HG03469 (cell line): Measurements from ENCODE around the gene CDCA4.

Experiments used
- ATAC-seq: cut with Tn5 transposase; IDR thresholded peaks from one replicate; pipeline ENCODE4 v1.9.1; 2021; ENCODE audit warnings: mild to moderate bottlenecking, moderate library complexity, moderate number of reproducible peaks; ENCODE audit not compliant: unreplicated experiment

Gene CDCA4

GRCh38 chr14:104965561-104966231 is 55.2 kb downstream of the CDCA4 start:
- no peak for ATAC-seq

- ATAC-seq: no peak
Observed at GRCh38 chr14:104964546-104964945, 56.3 kb downstream of the CDCA4 start.
